Measurements from ENCODE around the gene ZNF319. TPM values are rescaled to one million over a fixed set of nuclear protein-coding genes. Genes with fewer than 3 reads are reported as not detected.

Gene ZNF319
- total and polyA plus RNA-seq, 10 of the 15 experiments (the other 5 are each of a cell fraction or from before 2014, with no cell fraction given) = 0.29 to 7.4 (median 1.7) TPM

- TF ChIP-seq CTCF (IDR thresholded peaks at IDR 0.05 in 2 of 3, conservative IDR thresholded peaks at IDR 0.05 in 1 of 3; ENCODE audit: control insufficient read depth in 2 of 3, extremely low read depth in 1 of 3, insufficient read depth in 1 of 3, low read depth in 3 of 3, low read length in 3 of 3) (no peak), ZNF207 (IDR thresholded peaks at IDR 0.05; ENCODE audit: borderline replicate concordance) (no peak), CBX3 (IDR thresholded peaks at IDR 0.05; ENCODE audit: borderline replicate concordance, low read depth) (no peak)
- TF ChIP-seq, protein P1, sequence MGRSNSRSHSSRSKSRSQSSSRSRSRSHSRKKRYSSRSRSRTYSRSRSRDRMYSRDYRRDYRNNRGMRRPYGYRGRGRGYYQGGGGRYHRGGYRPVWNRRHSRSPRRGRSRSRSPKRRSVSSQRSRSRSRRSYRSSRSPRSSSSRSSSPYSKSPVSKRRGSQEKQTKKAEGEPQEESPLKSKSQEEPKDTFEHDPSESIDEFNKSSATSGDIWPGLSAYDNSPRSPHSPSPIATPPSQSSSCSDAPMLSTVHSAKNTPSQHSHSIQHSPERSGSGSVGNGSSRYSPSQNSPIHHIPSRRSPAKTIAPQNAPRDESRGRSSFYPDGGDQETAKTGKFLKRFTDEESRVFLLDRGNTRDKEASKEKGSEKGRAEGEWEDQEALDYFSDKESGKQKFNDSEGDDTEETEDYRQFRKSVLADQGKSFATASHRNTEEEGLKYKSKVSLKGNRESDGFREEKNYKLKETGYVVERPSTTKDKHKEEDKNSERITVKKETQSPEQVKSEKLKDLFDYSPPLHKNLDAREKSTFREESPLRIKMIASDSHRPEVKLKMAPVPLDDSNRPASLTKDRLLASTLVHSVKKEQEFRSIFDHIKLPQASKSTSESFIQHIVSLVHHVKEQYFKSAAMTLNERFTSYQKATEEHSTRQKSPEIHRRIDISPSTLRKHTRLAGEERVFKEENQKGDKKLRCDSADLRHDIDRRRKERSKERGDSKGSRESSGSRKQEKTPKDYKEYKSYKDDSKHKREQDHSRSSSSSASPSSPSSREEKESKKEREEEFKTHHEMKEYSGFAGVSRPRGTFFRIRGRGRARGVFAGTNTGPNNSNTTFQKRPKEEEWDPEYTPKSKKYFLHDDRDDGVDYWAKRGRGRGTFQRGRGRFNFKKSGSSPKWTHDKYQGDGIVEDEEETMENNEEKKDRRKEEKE (IDR thresholded peaks at IDR 0.05) = no peak
These were observed 44.6 kb upstream of the ZNF319 start (continued) for GRCh38 chr16:58045096-58045495.

- Histone ChIP-seq H3K4me1 (ENCODE audit: control insufficient read depth, insufficient read depth, low read length) (no peaks in the 10 kb centered on the region), H3K27me3 (replicated peaks in 1 of 2; ENCODE audit: control insufficient read depth in 2 of 2, insufficient read depth in 2 of 2, low read length in 1 of 2) (no peaks in the 10 kb centered on the region), H3K27ac (ENCODE audit: control insufficient read depth, insufficient read depth) (no peak overlapping the region), H3K9me3 (replicated peaks; ENCODE audit: control insufficient read depth, insufficient read depth, low read length) (no peaks in the 10 kb centered on the region), H4K20me1 (ENCODE audit: control insufficient read depth, insufficient read depth) (no peaks in the 10 kb centered on the region), H3K36me3 (ENCODE audit: control insufficient read depth in 2 of 2, insufficient read depth in 2 of 2, low read length in 1 of 2) (no peaks in the 10 kb centered on the region), H3K79me2 (ENCODE audit: control insufficient read depth, insufficient read depth, low read length) (no peaks in the 10 kb centered on the region), H3K4me3 (no peak overlapping the region), H2AFZ (ENCODE audit: control insufficient read depth, low read depth, low read length) (no peak overlapping the region), H3K9ac (ENCODE audit: control insufficient read depth, insufficient read depth, low read length) (no peak overlapping the region), H3K4me2 (ENCODE audit: control insufficient read depth, insufficient read depth) (no peak overlapping the region)
- TF ChIP-seq HDAC2 (IDR thresholded peaks at IDR 0.05) (no peak), SMC3 (IDR thresholded peaks at IDR 0.05; ENCODE audit: borderline replicate concordance, low read length) (no peak), SP1 (IDR thresholded peaks at IDR 0.05; ENCODE audit: low read depth, low read length) (no peak)
- ChIA-PET CTCF (no interaction called here), RAD21 (ENCODE audit: unreplicated experiment) (no interaction called here), SMC1A (ENCODE audit: uncharacterized antibody, unreplicated experiment) (no interaction called here), POLR2A (no interaction called here)
- FAIRE-seq (no peak), ATAC-seq (no peak), DNase-seq (ENCODE audit: low read depth, low spot score) (no peak)
- intact Hi-C loops (cut with micrococcal nuclease; ENCODE audit: unreplicated experiment) = no loop called here
- 70% methylated on average over 9 of the region's 9 CpGs for WGBS (ENCODE audit: insufficient coverage, insufficient replicate concordance, low lambda C conversion rate, missing lambda C conversion rate)
- BruUV-seq (replicated peaks) = no TSS peak
- in situ Hi-C loops (cut with MboI) = no loop called here
These were observed 44.0 kb upstream of the ZNF319 start for GRCh38 chr16:58044266-58045019.

Measured in GM12878 (cell line).